Hepatocyte (in vitro differentiated cells): ENCODE results near the gene TEX35.

Source experiments
- CTCF ChIP-seq: fragments of 200-600 bp; sonication (generic); IDR thresholded peaks from 2 replicates; pipeline ENCODE4 v1.5.1; 2016; ENCODE audit warnings: antibody characterized with exemption, mild to moderate bottlenecking; ENCODE audit not compliant: poor library complexity
- EZH2 ChIP-seq: fragments of 200-600 bp; sonication (generic); IDR thresholded peaks from 2 replicates; pipeline ENCODE4 v1.6.1; 2016; ENCODE audit warnings: antibody characterized with exemption, mild to moderate bottlenecking, borderline replicate concordance
- EZH2phosphoT487 ChIP-seq: fragments of 200-600 bp; sonication (generic); IDR thresholded peaks from one replicate; pipeline ENCODE4 v1.6.1; 2018; ENCODE audit warnings: antibody characterized with exemption, mild to moderate bottlenecking, low read depth, moderate library complexity; ENCODE audit not compliant: unreplicated experiment, severe bottlenecking

GRCh38 chr1:178530037-178530402 lies 17.1 kb downstream of the TEX35 start:
- TF ChIP-seq CTCF (no peak), EZH2 (no peak), EZH2phosphoT487 (no peak)
